Activated T-helper 1 cell treated with Interleukin-2 at 50 U/mL for 16 hours (primary cell): ENCODE results near the gene RAB3C.

Experiments
- DNase-seq: peaks from one replicate; pipeline ENCODE4 v3.0.0-alpha.2; 2020; ENCODE audit warnings: low read depth

RAB3C gene

DNA sequence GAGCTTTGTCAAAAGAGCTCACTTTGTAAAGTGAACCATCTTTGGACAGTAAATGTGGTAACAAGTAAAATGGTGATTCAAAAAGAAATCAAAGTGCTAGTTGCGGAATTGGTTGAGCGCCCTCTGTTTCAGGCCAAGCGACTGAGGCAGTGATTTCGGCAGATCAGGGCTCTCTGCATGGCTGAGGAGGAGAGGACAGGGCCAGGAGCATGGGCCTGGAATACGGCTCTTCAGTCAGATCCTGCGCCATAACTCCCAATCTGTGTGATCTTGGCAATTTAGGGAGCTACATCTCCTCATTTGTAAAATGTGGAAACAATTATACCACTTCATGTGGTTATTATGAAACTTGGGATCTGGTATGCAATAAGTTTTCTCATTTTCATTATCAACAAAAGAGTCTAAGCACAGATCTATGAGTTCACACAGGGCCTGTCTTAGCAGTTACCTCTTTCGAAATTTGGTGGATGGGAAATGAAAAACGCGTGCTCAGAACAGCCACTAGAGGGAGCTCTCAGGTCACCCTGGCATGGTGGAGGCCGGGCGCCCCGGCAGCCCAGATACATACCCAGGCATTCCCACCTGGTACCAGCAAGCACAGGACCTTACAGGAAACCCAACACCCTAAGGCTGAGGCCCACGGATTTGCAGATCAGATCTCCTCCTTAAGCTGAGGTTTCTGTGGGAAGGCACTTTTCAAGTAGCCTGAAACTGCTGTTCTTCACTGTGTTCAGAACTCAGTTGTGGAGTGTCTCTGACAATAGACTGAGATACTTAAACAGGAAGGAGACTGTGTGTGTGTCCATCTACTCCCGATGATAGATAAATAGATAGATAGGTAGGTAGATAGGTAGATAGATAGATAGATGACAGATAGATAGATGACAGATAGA is 303.7 kb downstream of the RAB3C start:
- DNase-seq, result peak; percentile 37

GRCh38 chr5:58887311-58887710 is 304.4 kb downstream of the RAB3C start:
- no peak for DNase-seq

DNA sequence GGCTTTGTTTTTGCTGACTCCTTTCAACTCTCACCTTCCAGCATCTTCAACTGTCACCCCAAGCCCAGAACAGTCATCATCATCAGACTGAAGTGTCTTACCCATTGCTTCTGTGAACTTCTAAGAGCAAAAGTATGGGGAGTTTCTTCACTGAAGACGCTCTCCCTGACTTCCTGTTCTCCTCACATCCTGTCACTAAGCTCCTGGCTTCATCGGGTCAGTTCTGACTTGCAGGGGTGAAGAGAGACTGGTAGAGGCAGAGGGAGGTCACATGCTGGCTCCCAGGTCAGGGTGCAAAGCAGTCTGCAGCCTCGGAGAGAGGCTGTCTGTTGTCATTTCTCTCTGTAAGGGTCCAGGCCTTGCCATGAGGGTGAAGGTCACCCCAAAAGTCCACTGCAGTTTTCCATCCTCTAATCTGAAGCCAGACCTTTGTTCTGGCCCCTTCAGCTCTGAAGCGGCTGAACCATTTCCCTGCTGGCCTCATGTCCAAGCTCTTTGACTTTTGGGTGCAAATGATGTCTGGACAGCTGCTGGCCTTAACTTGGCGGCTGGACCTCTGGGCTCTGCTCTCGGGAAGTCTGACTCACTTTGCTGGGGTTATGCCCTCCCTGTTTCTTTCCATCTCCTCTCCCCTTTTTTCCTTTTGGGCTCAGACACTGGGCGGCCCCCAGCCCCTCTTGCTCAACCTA is 305.0 kb downstream of the RAB3C start:
- no peak for DNase-seq

DNA sequence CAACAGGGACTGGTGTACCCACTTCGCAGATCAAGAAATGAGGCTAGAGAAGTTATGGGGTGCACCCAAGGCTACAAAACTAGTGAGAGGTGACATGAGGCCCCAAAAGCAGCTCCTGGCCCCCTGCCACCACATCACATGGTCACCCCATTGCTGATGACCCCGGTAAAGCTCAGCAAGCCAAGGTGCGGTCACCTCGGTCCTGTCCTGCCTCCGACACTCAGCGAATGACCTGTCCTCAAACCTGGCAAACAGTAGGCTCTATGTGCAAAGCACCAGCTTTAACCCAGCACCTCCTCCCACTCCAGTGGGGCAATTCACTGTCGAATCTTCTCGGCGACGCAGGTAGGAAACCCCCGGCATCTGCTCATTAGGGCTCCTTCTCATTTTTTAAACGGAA is 307.4 kb downstream of the RAB3C start:
- no peak for DNase-seq

DNA sequence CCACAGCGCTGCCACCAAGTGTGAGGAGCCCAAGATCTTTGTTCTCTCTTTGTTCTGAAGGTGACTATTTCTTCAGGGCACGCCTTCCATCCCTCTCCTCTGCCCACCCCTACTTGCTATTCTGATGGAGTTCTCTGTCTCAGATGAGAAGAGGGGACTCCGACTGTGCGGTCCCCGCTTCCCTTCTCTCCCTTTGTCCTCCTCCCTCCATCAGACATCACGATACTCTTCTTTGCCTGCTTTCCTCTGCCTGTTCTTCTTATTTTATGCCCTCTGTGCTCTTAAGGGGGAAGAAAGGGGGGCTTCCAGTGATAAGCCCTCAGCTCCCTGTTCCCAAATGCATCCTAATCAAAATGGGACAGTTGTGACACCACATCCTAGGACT is 307.8 kb downstream of the RAB3C start:
- DNase-seq, result no peak

DNA sequence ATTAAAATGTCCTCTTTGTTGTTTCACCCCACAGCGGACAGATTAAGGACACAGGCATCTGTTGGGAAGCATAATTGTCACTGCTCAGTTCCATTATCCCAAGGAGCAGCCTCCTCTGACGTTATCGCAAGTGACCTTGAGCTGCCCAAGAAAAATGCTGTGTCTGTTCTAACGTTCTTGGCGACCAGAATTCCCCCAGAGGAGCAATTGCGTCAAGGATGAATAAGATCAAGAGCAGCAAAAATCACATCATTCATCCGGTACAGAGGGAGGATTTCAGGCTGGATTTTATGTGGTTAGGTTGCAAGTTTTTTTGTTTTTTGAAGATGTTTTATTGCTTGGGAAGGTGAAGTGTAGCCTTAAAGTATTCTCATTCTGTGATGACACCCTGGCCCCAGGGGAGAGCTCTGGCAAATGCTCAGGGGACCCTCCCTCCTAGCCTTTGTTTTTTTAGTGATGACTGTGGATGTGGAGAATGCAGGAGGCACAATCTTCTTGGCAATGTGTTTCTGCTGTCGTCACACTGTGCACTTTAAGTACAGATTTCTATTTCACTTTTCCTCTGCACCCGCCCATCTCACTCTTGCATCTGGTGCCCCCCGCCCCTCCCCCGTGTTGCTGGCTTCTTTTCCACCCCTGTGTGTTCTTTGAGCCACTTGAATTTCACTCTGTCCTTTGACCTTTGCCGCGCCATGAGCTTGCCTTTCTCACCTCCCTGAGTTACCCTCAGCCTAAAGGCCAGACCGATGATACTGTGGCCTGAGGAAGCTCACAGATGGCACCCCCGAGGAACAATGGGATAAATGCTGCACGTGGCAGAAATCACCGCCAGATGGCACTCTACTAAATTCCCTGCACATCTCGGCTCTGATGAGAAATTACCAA is 308.5 kb downstream of the RAB3C start:
- DNase-seq, result peak; percentile 30

DNA sequence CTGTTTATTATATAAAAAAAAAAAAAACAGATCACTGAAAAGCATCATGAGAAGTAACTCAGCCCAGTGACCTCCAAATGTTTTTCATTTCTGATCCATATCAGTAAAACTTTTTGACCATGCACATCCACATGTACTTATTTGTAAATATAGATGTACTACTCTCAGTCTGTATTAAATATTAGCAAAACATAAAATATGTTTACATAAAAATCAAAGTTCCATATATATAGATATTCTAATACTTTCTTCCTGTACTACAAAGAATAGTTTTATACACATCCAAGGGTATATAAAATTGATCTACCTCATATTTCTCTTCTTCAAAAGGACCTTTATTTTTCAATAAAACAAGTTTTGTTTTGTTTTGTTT is 309.1 kb downstream of the RAB3C start:
- DNase-seq, result no peak

DNA sequence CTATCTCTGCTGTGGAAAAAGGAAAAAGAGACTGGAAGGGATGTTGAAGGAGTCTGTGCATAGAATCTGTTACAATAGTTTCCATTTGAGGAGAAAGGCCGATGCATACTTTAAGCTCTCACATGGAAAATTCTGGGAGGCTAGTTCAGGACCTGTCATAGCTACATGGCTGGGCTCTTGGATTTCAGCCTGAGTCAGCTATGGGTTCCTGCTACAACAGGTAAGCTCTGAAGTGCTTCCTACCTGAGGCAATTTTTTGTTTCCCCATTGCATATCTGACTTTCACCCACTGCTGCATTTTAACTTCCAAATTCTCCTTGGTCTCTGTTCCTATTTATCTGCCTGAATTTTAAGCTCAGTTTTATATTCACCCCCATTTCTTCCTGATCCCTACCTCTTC is 310.7 kb downstream of the RAB3C start:
- DNase-seq, result no peak

DNA sequence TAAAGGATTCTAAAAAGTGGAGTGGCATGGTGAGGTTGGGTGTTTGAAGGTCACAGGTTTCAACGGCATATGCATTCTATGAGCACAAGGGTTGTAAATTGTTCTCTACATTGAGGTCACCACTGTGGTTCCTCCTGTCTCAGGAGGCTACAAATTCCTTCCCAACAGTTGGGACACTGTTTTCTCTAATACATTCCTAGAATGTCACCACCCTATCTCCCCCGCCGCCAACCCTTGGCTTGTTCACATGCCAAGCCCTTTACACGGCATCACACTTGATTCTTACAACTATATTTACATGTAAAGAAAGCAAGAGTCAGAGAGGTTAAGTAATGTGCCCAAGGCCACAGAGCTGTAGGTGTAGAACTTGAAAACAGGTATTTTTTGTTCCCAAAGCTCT is 315.1 kb downstream of the RAB3C start:
- no peak for DNase-seq

DNA sequence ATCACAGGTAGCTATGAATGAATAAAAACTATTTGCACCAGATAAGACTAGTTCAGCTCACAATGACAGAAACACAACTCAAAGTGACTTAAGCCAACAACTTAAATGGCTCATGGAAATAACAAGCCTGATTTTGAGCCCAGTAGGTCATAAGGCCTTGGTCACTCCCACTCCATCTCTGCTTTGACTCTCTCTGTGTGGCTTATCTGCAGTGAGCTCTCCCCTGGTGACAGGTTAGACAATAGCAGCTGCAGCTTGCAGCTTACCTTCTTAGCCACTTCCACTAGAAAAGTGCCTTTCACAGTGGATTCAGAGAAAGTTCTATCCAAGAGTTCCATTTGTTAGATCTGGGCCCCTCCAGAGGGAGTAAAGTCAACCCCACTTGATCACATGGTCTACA is 315.7 kb downstream of the RAB3C start:
- DNase-seq, result no peak

- DNase-seq, result no peak
Observed at GRCh38 chr5:58901271-58901670, 318.4 kb downstream of the RAB3C start.

GRCh38 chr5:58902305-58902704 is 319.4 kb downstream of the RAB3C start:
- DNase-seq, result no peak

DNA sequence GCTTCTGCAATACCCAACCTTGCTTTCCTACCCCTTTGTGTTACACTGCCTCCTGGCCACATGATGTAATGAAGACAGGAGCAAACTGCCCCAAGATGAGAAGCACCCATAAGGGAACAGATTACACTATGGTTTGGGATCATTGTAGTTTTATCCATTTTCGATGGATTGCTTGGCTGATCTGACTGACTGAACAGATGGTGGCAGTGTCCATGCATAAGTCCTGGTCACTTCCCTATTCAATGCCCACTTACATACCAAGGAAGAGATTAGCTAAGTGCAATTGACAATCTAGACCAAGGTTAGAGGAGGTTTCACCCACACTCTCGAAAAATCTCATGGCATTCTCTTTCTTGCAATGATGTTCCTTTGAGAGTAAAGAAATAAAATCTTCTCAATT is 319.9 kb downstream of the RAB3C start:
- DNase-seq, result no peak

GRCh38 chr5:58904737-58905136 is 321.9 kb downstream of the RAB3C start:
- DNase-seq, result no peak

DNA sequence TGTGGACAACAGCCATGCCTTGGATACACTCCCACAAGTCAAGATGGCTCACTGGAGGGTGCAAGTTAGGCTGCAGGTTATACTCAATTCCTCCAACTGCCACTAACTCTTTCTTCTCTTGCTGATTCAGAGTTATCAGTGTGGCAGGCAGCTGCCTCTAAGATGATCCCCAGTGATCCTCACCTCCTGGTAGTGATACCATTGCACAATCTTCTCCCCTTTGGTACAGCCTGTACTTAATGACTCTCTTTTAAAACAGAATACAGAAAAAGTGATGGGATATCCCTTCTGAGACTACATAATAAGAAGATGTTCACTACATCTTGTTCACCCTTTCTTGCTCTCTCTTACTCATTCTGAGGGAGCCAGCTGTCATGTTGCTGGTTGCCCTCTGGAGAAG is 323.1 kb downstream of the RAB3C start:
- no peak for DNase-seq
